HG02571 (cell line): ENCODE data around the gene RPL10L.

ENCODE experiments used
- ATAC-seq: cut with Tn5 transposase; IDR thresholded peaks from one replicate; pipeline ENCODE4 v1.9.1; 2021; ENCODE audit warnings: mild to moderate bottlenecking, moderate library complexity; ENCODE audit not compliant: unreplicated experiment

Gene RPL10L

DNA sequence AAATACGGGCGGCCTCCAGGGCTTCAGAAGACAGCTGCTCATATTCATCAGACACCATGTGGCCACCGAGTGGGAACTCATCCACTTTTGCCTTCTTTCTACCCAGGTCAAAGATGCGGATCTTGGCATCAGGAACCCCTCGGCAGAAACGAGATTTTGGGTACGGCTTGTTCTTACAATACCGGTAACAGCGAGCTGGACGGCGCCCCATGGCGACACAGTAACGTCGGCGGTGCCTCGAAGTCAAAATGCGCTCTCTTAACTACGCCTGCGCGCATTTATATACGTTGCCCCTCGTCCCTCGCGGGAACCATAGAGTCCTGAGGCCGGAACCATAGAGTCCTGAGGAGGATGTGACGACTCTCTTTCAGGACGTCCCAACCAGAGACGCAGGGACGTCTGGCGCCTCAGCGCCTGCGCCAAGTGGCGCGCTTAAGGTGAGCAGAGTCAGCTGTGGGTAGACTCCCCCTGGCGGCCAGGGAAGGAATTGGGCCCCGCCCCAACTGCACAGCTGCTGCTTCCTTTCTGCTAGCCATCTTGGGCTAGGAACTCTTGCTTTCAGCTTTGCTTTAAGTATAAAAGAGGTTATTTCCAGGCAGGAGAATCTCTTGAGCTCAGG, at the start of gene RPL10L:
Gene RPL10L (minus strand): TSS at position 256 of the 619 bp plus-strand sequence. CDS start 45 bp downstream, at position 211.
- ATAC-seq, result no peak

DNA sequence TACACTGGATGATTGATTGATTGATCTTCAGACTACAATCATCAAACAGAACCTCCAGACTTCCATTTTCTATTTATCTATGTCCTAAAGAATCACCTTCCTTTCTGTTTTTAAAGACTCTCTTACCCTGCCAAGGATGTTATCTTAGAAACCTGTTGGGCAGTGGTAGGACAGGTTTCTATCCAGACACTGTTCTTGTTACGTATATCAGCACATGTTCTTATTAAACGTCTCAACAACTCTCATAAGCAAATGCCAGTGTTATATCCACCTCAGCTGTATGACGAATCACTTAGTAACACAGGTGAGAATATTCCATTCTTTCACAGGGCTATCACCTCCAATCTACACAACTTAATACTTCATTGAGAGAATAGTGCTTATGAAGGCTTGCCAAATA, 40.2 kb upstream of the RPL10L start:
- ATAC-seq, result no peak

DNA sequence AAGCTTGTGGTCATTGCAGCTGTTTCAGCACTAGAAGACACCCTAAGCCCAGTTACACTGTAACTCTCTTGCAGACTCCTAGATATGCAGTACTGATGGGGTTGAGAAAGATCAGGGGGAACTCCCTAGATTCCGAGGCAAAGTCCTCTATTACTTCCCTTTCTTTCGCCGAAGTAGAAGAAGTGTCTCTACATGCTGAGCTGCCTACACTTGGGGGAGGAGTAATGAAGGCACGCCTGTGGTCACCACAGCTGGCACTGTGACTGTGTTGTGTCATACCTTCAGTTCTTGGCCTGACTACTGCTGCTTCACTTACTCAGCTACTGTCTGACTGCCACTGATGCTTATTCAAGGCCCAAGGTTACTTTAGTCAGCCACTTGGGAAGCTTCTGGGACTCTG, 35.1 kb upstream of the RPL10L start:
- ATAC-seq, result no peak

DNA sequence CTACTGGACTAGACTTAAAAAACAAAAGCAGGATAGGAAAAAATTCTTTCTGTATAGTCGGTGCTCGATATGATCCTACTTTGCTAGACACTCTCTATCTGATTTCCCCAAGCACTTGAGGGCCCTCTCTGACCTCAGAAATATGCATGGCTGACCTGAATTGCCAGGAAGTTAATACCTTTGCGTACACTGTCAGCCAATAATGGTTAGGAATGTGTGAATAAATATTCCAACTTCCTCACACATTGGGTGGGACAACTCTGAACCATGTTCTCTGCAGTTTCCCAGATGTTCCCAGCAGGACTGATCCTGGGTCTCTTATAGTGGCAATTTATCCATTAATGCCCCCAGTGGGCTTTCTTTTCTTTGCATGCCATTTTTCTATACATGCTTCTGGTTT, 20.5 kb upstream of the RPL10L start:
- ATAC-seq, result no peak

DNA sequence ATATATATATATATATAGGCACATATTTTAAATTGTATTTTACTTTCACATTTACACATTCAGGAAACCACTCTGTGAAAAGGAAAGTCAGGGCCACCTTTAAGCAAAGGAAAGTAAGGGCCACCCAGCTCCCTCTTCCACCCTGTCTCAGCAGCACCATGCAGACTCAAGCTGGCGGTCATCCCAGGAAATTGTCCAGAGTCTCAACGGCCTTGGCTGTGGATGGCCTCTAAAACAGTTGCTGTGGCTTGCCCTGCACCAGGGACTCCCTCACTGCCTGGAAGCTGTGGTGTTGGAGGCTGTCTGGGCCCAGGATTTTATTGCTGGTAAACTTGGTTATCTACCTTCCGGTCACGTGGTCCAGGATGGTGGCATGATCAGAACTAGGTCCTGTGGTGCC, 11.8 kb upstream of the RPL10L start:
- no peak for ATAC-seq

DNA sequence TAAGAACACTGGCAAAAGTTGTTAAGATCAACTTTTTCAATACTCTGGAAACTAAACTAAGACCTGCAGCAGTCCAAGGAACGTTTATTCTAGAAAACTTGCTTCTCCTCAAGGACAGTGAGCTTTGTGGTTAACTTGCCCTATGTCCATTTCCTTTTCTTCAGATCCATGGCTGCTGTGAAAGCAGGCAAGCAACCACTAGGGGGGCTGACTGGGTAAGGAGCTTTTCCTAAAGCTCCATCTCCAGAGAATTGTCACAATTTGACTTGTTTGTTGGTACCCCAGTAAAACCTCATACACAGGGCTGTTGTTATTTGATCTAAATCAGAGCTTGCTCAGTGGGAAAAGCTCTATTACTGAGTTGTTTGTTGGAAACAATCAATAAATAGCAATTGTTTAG, 10.1 kb upstream of the RPL10L start:
- no peak for ATAC-seq

DNA sequence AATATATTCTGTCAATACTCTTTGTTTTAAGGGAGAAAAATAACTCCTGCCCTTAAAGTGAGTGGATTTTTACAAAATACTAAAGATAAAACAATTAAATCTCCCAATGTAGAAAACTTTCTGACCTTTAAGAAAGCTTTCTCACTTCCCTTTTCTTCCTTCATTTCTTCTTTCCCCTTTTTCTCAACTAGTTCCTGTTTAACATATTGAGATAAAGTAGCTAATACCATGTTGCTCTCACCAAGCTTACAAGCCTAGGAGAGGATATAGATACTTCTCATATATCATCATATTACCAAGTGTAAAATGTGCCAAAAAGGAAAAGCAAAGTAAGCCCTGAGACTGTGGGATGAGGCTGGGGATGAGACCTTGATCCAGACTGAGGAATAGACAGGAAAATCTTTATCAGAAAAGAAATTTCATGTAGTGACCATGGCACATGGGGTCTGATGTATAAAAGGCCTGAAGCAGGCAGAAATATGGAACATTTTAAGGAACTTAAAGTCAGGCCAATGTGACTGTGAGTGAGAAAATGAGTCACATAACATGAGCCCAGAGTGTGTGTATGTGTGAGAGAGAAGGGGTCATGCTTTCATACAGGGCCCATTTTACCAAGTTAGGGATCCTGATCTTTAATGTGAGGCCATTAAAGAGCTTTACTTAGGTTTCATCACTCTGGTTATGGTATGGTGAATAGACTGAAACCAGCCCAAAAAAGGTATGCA, 1.6 kb upstream of the RPL10L start:
- no peak for ATAC-seq

DNA sequence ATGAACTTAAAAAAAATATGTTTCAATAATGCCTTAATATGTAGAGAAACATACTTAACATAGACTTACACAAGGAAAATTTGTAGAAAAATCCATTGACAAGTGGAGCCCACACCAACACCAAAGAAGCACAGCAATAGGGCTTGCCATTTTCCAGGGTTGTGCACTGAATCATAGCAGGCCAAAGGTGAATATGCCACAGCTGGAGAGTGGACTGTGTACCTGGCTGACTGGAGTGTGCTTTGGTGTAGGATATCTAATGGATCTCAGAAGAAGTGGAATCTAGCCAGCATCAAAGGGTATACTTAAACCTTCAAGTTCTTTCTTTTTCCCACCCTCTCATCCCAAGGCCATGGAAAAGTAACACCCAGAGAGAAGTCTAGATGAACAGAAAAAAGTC, 4.8 kb downstream of the RPL10L start:
- no peak for ATAC-seq

DNA sequence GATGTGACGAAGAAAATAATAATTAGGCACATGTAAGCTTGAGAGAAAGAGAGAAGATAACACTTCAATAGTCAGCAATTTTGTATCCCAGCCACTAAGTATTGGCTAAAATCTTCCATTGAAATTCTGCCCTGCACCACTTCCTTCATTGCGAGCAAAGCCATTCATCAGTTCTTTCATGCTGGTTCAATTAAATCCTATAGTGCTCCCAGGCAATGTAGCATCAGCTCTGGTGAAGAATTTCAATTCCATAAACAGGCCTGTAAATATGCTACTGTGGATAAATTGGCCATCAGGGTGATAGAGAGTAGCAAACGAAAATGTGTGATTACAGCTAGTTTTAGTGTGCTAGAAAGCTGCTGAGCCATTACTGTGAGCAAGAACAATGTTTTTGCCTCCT, 24.7 kb downstream of the RPL10L start:
- no peak for ATAC-seq
